ENCODE measurements around the gene YIF1A.
"Not testable (repeated sequence)": the region's sequence is repeated elsewhere in the genome, so short reads cannot be mapped to it uniquely, and the experiment has no call there.

The YIF1A gene

GRCh38 chr11:66313321-66314185 lies 24.6 kb upstream of the YIF1A start:
- DNase-seq (ENCODE audit: low read depth, low spot score) = no peak
- peak overlapping the region; percentile 45 for H3K4me3 ChIP-seq (ENCODE audit: low read length)

GRCh38 chr11:66312549-66313320 lies 23.8 kb upstream of the YIF1A start:
- DNase-seq (ENCODE audit: low read depth, low spot score) = peak; percentile 95
- peak overlapping the region; percentile 68 for H3K4me3 ChIP-seq (ENCODE audit: low read length)

GRCh38 chr11:66311965-66312548 lies 23.1 kb upstream of the YIF1A start:
- DNase-seq (ENCODE audit: low read depth, low spot score) = peak; percentile 94

GRCh38 chr11:66311470-66311964 lies 22.6 kb upstream of the YIF1A start:
- peak overlapping the region; percentile 68 for H3K4me3 ChIP-seq (ENCODE audit: low read length)
- no peak for DNase-seq (ENCODE audit: low read depth, low spot score)

More at GRCh38 chr11:66311965-66312548, 23.1 kb upstream of the YIF1A start:
- H3K4me3 ChIP-seq (ENCODE audit: low read length) = peak overlapping the region; percentile 68

- H3K4me3 ChIP-seq (ENCODE audit: low read length); DNase-seq (ENCODE audit: low read depth, low spot score): not testable (repeated sequence)
Observed at GRCh38 chr11:66310803-66311440, 22.0 kb upstream of the YIF1A start.

- DNase-seq (ENCODE audit: low read depth, low spot score) = no peak
- no peak overlapping the region for H3K4me3 ChIP-seq (ENCODE audit: low read length)
Observed at GRCh38 chr11:66310324-66310723, 21.4 kb upstream of the YIF1A start.

- H3K4me3 ChIP-seq (ENCODE audit: low read length) = no peak overlapping the region
- no peak for DNase-seq (ENCODE audit: low read depth, low spot score)
Observed at GRCh38 chr11:66309475-66309874, 20.5 kb upstream of the YIF1A start.

- no peak overlapping the region for H3K4me3 ChIP-seq (ENCODE audit: low read length)
- no peak for DNase-seq (ENCODE audit: low read depth, low spot score)
Observed at GRCh38 chr11:66302656-66303055, 13.7 kb upstream of the YIF1A start.

- no peak overlapping the region for H3K4me3 ChIP-seq (ENCODE audit: low read length)
- DNase-seq (ENCODE audit: low read depth, low spot score) = no peak
Observed at GRCh38 chr11:66299186-66299585, 10.2 kb upstream of the YIF1A start.

- H3K4me3 ChIP-seq (ENCODE audit: low read length) = no peak overlapping the region
- no peak for DNase-seq (ENCODE audit: low read depth, low spot score)
Observed at GRCh38 chr11:66297610-66298009, 8.7 kb upstream of the YIF1A start.

- DNase-seq (ENCODE audit: low read depth, low spot score) = no peak
- H3K4me3 ChIP-seq (ENCODE audit: low read length) = no peak overlapping the region
Observed at GRCh38 chr11:66294626-66295620, 6.0 kb upstream of the YIF1A start.

GRCh38 chr11:66293777-66294625 lies 5.1 kb upstream of the YIF1A start:
- DNase-seq (ENCODE audit: low read depth, low spot score) = no peak
- no peak overlapping the region for H3K4me3 ChIP-seq (ENCODE audit: low read length)

- DNase-seq (ENCODE audit: low read depth, low spot score) = no peak
- no peak overlapping the region for H3K4me3 ChIP-seq (ENCODE audit: low read length)
Observed at GRCh38 chr11:66293352-66293751, 4.4 kb upstream of the YIF1A start.

GRCh38 chr11:66292543-66293332 lies 3.8 kb upstream of the YIF1A start:
- no peak for DNase-seq (ENCODE audit: low read depth, low spot score)
- peak overlapping the region; percentile 51 for H3K4me3 ChIP-seq (ENCODE audit: low read length)

- no peak for DNase-seq (ENCODE audit: low read depth, low spot score)
Observed at GRCh38 chr11:66291706-66292542, 3.0 kb upstream of the YIF1A start, which contains the start of gene TMEM151A. TSS of gene TMEM151A (plus strand) at chr11:66291894. CDS start at chr11:66292014, 120 bp downstream.

More at GRCh38 chr11:66291706-66292542, 3.0 kb upstream of the YIF1A start, which contains the start of gene TMEM151A:
- peak within 1 kb of the TSS; percentile 51 for H3K4me3 ChIP-seq (ENCODE audit: low read length)

Measured in Jurkat, Clone E6-1 (cell line).